Type B pancreatic cell (in vitro differentiated cells): ENCODE results near the gene SLC38A10. TPM values are rescaled to one million over a fixed set of nuclear protein-coding genes. Genes with fewer than 3 reads are reported as not detected.

Source experiments
- DNase-seq: peaks from one replicate; pipeline ENCODE4 v3.0.0; 2021; ENCODE audit warnings: mixed read lengths; ENCODE audit not compliant: unreplicated experiment; ENCODE audit errors: extremely low spot score
- H3K27ac Mint-ChIP-seq: 2 replicates; pipeline ENCODE4 v1.8.0; 2021; ENCODE audit warnings: mild to moderate bottlenecking, mixed read lengths
- H3K27me3 Mint-ChIP-seq: 2 replicates; pipeline ENCODE4 v1.8.0; 2021; ENCODE audit warnings: mixed read lengths
- H3K36me3 Mint-ChIP-seq: 2 replicates; pipeline ENCODE4 v1.8.0; 2021; ENCODE audit warnings: mixed read lengths
- H3K4me1 Mint-ChIP-seq: one replicate; pipeline ENCODE4 v1.8.0; 2021; ENCODE audit warnings: mixed read lengths; ENCODE audit not compliant: unreplicated experiment
- H3K4me3 Mint-ChIP-seq: 2 replicates; pipeline ENCODE4 v1.8.0; 2021; ENCODE audit warnings: mild to moderate bottlenecking, mixed read lengths
- H3K9me3 Mint-ChIP-seq: 2 replicates; pipeline ENCODE4 v1.8.0; 2021; ENCODE audit warnings: mixed read lengths
- total RNA-seq: library from RNA; stranded (reverse); gene quantifications from 2 replicates; pipeline ENCODE4 v1.2.1, GENCODE V29; 2021; ENCODE audit warnings: low replicate concordance
- TF ChIP-seq, protein P1 (sequence below): fragments of 200-600 bp; sonication (generic); conservative IDR thresholded peaks from 2 replicates; pipeline ENCODE4 v1.5.0; 2021; ENCODE audit warnings: antibody characterized with exemption, mild to moderate bottlenecking

The SLC38A10 gene
- total RNA-seq, 1 donor from 2014 or later, result 85.0 TPM

- no peak for DNase-seq
- Mint-ChIP-seq H3K36me3 (peaks cover 7% of the 10 kb centered on the region), H3K4me1 (peaks cover 12% of the 10 kb centered on the region), H3K27ac (no peak overlapping the region), H3K9me3 (no peaks in the 10 kb centered on the region), H3K27me3 (peaks cover 3% of the 10 kb centered on the region), H3K4me3 (peak overlapping the region; percentile 85)
- TF ChIP-seq, protein P1, sequence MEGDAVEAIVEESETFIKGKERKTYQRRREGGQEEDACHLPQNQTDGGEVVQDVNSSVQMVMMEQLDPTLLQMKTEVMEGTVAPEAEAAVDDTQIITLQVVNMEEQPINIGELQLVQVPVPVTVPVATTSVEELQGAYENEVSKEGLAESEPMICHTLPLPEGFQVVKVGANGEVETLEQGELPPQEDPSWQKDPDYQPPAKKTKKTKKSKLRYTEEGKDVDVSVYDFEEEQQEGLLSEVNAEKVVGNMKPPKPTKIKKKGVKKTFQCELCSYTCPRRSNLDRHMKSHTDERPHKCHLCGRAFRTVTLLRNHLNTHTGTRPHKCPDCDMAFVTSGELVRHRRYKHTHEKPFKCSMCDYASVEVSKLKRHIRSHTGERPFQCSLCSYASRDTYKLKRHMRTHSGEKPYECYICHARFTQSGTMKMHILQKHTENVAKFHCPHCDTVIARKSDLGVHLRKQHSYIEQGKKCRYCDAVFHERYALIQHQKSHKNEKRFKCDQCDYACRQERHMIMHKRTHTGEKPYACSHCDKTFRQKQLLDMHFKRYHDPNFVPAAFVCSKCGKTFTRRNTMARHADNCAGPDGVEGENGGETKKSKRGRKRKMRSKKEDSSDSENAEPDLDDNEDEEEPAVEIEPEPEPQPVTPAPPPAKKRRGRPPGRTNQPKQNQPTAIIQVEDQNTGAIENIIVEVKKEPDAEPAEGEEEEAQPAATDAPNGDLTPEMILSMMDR, result no peak
Observed at GRCh38 chr17:81221842-81222619, 73.1 kb downstream of the SLC38A10 start.

DNA sequence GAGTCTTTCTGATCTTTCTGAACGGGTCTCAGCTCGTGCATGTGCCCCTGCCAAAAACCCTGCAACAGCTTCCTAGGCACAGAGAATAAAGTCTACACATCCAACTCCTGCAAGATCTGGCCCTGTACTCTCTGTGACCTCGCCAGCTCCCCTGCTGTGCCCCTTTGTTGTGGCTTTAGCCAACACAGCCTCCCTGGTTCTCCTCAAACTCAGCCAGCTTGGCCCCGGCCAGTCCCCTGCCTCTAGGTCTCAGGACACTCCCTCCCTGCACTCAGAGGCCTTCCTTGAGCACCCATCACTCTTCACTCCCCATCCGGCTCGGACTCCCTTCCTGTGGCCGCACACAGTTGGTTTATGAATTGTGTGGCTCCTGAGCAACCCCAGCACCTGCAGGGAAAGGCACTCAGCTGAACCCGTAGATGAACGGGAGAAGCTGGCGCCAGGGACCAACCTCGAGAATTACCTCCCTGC is 73.7 kb downstream of the SLC38A10 start:
- peaks cover 8% of the 10 kb centered on the region for H3K36me3 Mint-ChIP-seq
- no peaks in the 10 kb centered on the region for H3K9me3 Mint-ChIP-seq
- H3K27ac Mint-ChIP-seq, result no peak overlapping the region
- peak overlapping the region; percentile 85 for H3K4me3 Mint-ChIP-seq
- H3K27me3 Mint-ChIP-seq, result peaks cover 3% of the 10 kb centered on the region
- TF ChIP-seq, protein P1, result no peak
- no peak for DNase-seq
- H3K4me1 Mint-ChIP-seq, result peaks cover 12% of the 10 kb centered on the region

DNA sequence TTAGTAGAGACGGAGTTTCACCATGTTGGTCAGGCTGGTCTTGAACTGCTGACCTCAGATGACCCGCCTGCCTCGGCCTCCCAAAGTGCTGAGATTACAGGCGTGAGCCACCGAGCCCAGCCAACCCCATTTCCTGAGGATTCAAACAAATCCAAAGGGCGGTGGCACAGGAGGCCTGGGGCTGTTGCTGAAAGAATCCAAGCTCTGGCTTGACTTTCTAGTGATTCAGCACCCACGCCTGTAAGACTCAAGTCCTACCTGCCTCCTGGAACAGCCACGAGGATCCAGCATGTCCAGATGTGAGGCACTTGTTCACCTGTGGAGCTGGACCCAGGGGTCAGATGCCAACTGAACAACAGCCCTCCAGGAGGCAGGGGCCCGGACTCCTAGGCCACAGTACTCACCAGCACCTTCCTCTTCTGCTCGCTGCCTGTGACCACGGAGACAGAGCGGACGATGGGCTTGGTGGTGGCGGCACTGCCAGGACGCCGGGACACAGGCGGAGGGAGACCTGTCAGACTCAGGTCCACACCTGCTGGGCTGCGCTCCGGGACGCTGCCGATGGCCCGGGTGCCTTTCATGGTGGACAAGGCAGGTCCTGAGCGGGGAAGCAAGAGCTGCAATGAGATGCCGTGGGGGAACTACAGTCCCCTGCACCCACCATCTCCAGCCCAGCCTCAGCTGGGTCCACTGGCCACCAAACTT is 75.5 kb downstream of the SLC38A10 start:
- Mint-ChIP-seq H3K36me3 (peaks cover 8% of the 10 kb centered on the region), H3K9me3 (no peaks in the 10 kb centered on the region), H3K27ac (no peak overlapping the region), H3K4me3 (no peak overlapping the region), H3K4me1 (peaks cover 12% of the 10 kb centered on the region), H3K27me3 (peaks cover 3% of the 10 kb centered on the region)
- DNase-seq, result no peak
- TF ChIP-seq, protein P1, result no peak

GRCh38 chr17:81218991-81219390 is 76.1 kb downstream of the SLC38A10 start:
- no peak for DNase-seq
- TF ChIP-seq, protein P1, result no peak
- Mint-ChIP-seq H3K4me3 (no peak overlapping the region), H3K36me3 (peaks cover 8% of the 10 kb centered on the region), H3K4me1 (peaks cover 12% of the 10 kb centered on the region), H3K27ac (no peak overlapping the region), H3K27me3 (peaks cover 3% of the 10 kb centered on the region), H3K9me3 (no peaks in the 10 kb centered on the region)

- H3K4me1 Mint-ChIP-seq, result peaks cover 7% of the 10 kb centered on the region
- TF ChIP-seq, protein P1, result no peak
- no peaks in the 10 kb centered on the region for H3K27me3 Mint-ChIP-seq
- no peaks in the 10 kb centered on the region for H3K9me3 Mint-ChIP-seq
- H3K4me3 Mint-ChIP-seq, result no peak overlapping the region
- H3K36me3 Mint-ChIP-seq, result peaks cover 8% of the 10 kb centered on the region
- no peak for DNase-seq
- H3K27ac Mint-ChIP-seq, result no peak overlapping the region
Observed at GRCh38 chr17:81218459-81218858, 76.6 kb downstream of the SLC38A10 start.
